ENCODE data around the gene RHBDL3.

DNA sequence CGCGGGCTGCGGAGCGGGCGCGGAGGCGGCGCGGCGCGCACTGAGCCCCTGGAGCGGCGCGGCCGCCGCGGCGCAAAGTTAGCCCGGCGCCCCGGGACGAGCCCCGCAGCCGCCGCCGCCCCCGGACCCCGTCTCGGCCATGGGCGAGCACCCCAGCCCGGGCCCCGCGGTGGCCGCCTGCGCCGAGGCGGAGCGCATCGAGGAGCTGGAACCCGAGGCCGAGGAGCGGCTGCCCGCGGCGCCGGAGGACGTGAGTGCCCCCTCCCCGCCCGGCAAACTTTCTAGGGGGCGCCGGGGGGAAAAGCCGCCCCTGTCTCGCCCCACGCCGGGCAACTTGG lies 388 bp downstream of the RHBDL3 start:
- TF ChIP-seq POLR2AphosphoS5 (IDR thresholded peaks at IDR 0.05; ENCODE audit: borderline replicate concordance, low read depth, low read length), result no peak
- TF ChIP-seq EZH2 (IDR thresholded peaks at IDR 0.05), result no peak
- TF ChIP-seq FOXP2 (optimal IDR thresholded peaks at IDR 0.05; ENCODE audit: control extremely low read depth, extremely low read length, insufficient read depth), result no peak
